HK-2 (cell line): ENCODE measurements around the gene IMPDH1.

ENCODE experiments used
- DNase-seq: peaks from one replicate; pipeline ENCODE4 v3.0.0-alpha.2; 2018; ENCODE audit not compliant: unreplicated experiment

Gene IMPDH1

GRCh38 chr7:128434413-128435326 lies 24.9 kb upstream of the IMPDH1 start:
- no peak for DNase-seq

GRCh38 chr7:128431754-128432153 lies 22.0 kb upstream of the IMPDH1 start:
- no peak for DNase-seq

GRCh38 chr7:128431221-128431620 lies 21.4 kb upstream of the IMPDH1 start:
- no peak for DNase-seq

GRCh38 chr7:128430207-128430606 lies 20.4 kb upstream of the IMPDH1 start:
- no peak for DNase-seq

GRCh38 chr7:128427289-128427891 lies 17.6 kb upstream of the IMPDH1 start:
- DNase-seq = no peak

GRCh38 chr7:128425850-128426249 lies 16.1 kb upstream of the IMPDH1 start:
- DNase-seq = peak; percentile 77

GRCh38 chr7:128424686-128425275 lies 15.0 kb upstream of the IMPDH1 start:
- DNase-seq = no peak

- DNase-seq = no peak
Observed at GRCh38 chr7:128422842-128423241, 13.1 kb upstream of the IMPDH1 start.

- DNase-seq = no peak
Observed at GRCh38 chr7:128422037-128422436, 12.3 kb upstream of the IMPDH1 start.

- no peak for DNase-seq
Observed at GRCh38 chr7:128421384-128421783, 11.6 kb upstream of the IMPDH1 start.

- DNase-seq = no peak
Observed at GRCh38 chr7:128420773-128421172, 11.0 kb upstream of the IMPDH1 start.

- DNase-seq = no peak
Observed at GRCh38 chr7:128419257-128419656, 9.5 kb upstream of the IMPDH1 start.

GRCh38 chr7:128417071-128417470 lies 7.3 kb upstream of the IMPDH1 start:
- DNase-seq = no peak

GRCh38 chr7:128415217-128415785 lies 5.5 kb upstream of the IMPDH1 start:
- no peak for DNase-seq

- no peak for DNase-seq
Observed at GRCh38 chr7:128410451-128410753, 620 bp upstream of the IMPDH1 start.

- DNase-seq = no peak
Observed at GRCh38 chr7:128408709-128409595, 830 bp downstream of the IMPDH1 start.

- DNase-seq = no peak
Observed at GRCh38 chr7:128407751-128408708, 1.8 kb downstream of the IMPDH1 start.

GRCh38 chr7:128407233-128407589 lies 2.6 kb downstream of the IMPDH1 start:
- DNase-seq = no peak

- no peak for DNase-seq
Observed at GRCh38 chr7:128406314-128407232, 3.2 kb downstream of the IMPDH1 start.
